BLaER1 (cell line): Measurements from ENCODE around the gene UAP1L1.
"Not testable (repeated sequence)": the region's sequence is repeated elsewhere in the genome, so short reads cannot be mapped to it uniquely, and the experiment has no call there.

Source experiments
- H3K27ac ChIP-seq: shearing (Covaris generic); formaldehyde crosslinking; 2 replicates; pipeline ENCODE4 v1.8.1; 2022
- H3K27me3 ChIP-seq: shearing (Covaris generic); formaldehyde crosslinking; 2 replicates; pipeline ENCODE4 v1.8.1; 2022
- H3K36me3 ChIP-seq: shearing (Covaris generic); formaldehyde crosslinking; 2 replicates; pipeline ENCODE4 v1.8.1; 2022
- H3K4me1 ChIP-seq: shearing (Covaris generic); formaldehyde crosslinking; 2 replicates; pipeline ENCODE4 v1.8.1; 2022
- H3K4me2 ChIP-seq: shearing (Covaris generic); formaldehyde crosslinking; 2 replicates; pipeline ENCODE4 v1.8.1; 2022
- H3K4me3 ChIP-seq: shearing (Covaris generic); formaldehyde crosslinking; 2 replicates; pipeline ENCODE4 v1.8.1; 2022
- H3K9ac ChIP-seq: shearing (Covaris generic); formaldehyde crosslinking; 2 replicates; pipeline ENCODE4 v1.8.1; 2022
- H3K9me3 ChIP-seq: shearing (Covaris generic); formaldehyde crosslinking; 2 replicates; pipeline ENCODE4 v1.8.1; 2022
- H4K20me1 ChIP-seq: shearing (Covaris generic); formaldehyde crosslinking; 2 replicates; pipeline ENCODE4 v1.8.1; 2022
- Cebpa-rat ChIP-seq: shearing (Covaris generic); IDR thresholded peaks from 2 replicates; pipeline ENCODE4 v1.8.1; 2022

The UAP1L1 gene, protein sequence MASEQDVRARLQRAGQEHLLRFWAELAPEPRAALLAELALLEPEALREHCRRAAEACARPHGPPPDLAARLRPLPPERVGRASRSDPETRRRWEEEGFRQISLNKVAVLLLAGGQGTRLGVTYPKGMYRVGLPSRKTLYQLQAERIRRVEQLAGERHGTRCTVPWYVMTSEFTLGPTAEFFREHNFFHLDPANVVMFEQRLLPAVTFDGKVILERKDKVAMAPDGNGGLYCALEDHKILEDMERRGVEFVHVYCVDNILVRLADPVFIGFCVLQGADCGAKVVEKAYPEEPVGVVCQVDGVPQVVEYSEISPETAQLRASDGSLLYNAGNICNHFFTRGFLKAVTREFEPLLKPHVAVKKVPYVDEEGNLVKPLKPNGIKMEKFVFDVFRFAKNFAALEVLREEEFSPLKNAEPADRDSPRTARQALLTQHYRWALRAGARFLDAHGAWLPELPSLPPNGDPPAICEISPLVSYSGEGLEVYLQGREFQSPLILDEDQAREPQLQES

DNA sequence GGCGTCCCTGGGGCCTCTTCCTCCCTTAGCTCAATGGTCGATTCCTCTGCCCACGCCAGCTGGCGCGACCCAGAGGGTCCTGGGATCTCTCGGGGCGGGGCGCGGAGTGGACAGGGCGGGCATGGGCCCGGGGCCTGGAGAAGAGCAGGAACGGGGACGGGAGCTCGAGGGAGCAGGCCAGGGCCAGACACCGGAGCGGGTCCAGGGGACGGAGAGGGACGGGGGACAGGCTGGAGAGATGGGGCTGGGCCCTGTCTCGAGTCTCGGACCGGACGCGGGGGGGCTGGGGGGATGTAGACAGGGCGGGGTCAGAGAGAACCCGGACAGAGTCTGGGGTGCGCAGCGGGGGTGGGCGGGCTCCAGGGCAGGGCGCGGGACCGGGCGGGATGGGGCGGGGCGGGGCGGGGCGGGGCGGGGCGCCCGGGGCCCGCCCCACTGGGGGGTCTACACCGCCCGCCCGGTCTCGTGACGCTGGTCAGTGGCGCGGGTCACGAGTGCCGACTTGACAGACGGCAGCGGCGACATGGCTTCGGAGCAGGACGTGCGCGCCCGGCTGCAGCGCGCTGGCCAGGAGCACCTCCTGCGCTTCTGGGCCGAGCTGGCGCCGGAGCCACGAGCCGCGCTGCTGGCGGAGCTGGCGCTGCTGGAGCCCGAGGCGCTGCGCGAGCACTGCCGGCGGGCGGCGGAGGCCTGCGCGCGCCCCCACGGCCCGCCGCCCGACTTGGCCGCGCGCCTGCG, at the start of gene UAP1L1:
Gene UAP1L1 (plus strand): TSS at position 508 of the 738 bp plus-strand sequence. CDS start 16 bp downstream, at position 524.
- peaks cover 34% of the 10 kb centered on the region for H3K36me3 ChIP-seq
- H3K4me2 ChIP-seq: peak within 1 kb of the TSS; percentile 97
- H3K9me3 ChIP-seq: no peaks in the 10 kb centered on the region
- H3K27ac ChIP-seq: peak within 1 kb of the TSS; percentile 64
- peaks cover 42% of the 10 kb centered on the region for H4K20me1 ChIP-seq
- no peaks in the 10 kb centered on the region for H3K27me3 ChIP-seq
- H3K4me1 ChIP-seq: peaks cover 72% of the 10 kb centered on the region
- peak within 1 kb of the TSS; percentile 79 for H3K9ac ChIP-seq
- no peak for TF ChIP-seq Cebpa-rat
- H3K4me3 ChIP-seq: peak within 1 kb of the TSS; percentile 81

GRCh38 chr9:137028263-137029057, 48.9 kb upstream of the UAP1L1 start:
- Histone ChIP-seq H3K4me2 (peak overlapping the region; percentile 94), H3K36me3 (0 out of 2 replicates have a peak, but pooled peaks cover 6% of the 10 kb centered on the region), H3K4me3 (peak overlapping the region; percentile 74), H4K20me1 (peaks cover 39% of the 10 kb centered on the region), H3K27ac (peak overlapping the region; percentile 94), H3K4me1 (peaks cover 87% of the 10 kb centered on the region), H3K27me3 (no peaks in the 10 kb centered on the region), H3K9me3 (no peaks in the 10 kb centered on the region), H3K9ac (peak overlapping the region; percentile 80)
- TF ChIP-seq Cebpa-rat: no peak

- H3K27me3 ChIP-seq: no peaks in the 10 kb centered on the region
- H4K20me1 ChIP-seq: peaks cover 30% of the 10 kb centered on the region
- H3K4me2 ChIP-seq: peak overlapping the region; percentile 94
- no peaks in the 10 kb centered on the region for H3K9me3 ChIP-seq
- H3K4me1 ChIP-seq: peaks cover 94% of the 10 kb centered on the region
- peak overlapping the region; percentile 94 for H3K27ac ChIP-seq
- peak overlapping the region; percentile 80 for H3K9ac ChIP-seq
- H3K36me3 ChIP-seq: no peaks in the 10 kb centered on the region
- no peak for TF ChIP-seq Cebpa-rat
- peak overlapping the region; percentile 74 for H3K4me3 ChIP-seq
Observed at GRCh38 chr9:137029058-137029936, 48.0 kb upstream of the UAP1L1 start.

- H3K27me3 ChIP-seq: no peaks in the 10 kb centered on the region
- no peaks in the 10 kb centered on the region for H3K36me3 ChIP-seq
- no peaks in the 10 kb centered on the region for H3K9me3 ChIP-seq
- peak overlapping the region; percentile 74 for H3K4me3 ChIP-seq
- H4K20me1 ChIP-seq: peaks cover 26% of the 10 kb centered on the region
- no peak for TF ChIP-seq Cebpa-rat
- peak overlapping the region; percentile 94 for H3K27ac ChIP-seq
- H3K4me2 ChIP-seq: peak overlapping the region; percentile 94
- peak overlapping the region; percentile 80 for H3K9ac ChIP-seq
- peaks cover 94% of the 10 kb centered on the region for H3K4me1 ChIP-seq
Observed at GRCh38 chr9:137030006-137030405, 47.3 kb upstream of the UAP1L1 start.

- H3K4me2 ChIP-seq: peak overlapping the region; percentile 94
- peak overlapping the region; percentile 74 for H3K4me3 ChIP-seq
- peak; percentile 90 for TF ChIP-seq Cebpa-rat
- no peaks in the 10 kb centered on the region for H3K36me3 ChIP-seq
- peak overlapping the region; percentile 80 for H3K9ac ChIP-seq
- peaks cover 17% of the 10 kb centered on the region for H4K20me1 ChIP-seq
- H3K9me3 ChIP-seq: no peaks in the 10 kb centered on the region
- H3K27me3 ChIP-seq: no peaks in the 10 kb centered on the region
- peak overlapping the region; percentile 94 for H3K27ac ChIP-seq
- peaks cover 94% of the 10 kb centered on the region for H3K4me1 ChIP-seq
Observed at GRCh38 chr9:137030538-137031527, 46.5 kb upstream of the UAP1L1 start.

- Histone ChIP-seq H3K9me3 (no peaks in the 10 kb centered on the region), H3K36me3 (peaks cover 6% of the 10 kb centered on the region), H4K20me1 (peaks cover 5% of the 10 kb centered on the region), H3K4me1 (peaks cover 87% of the 10 kb centered on the region), H3K4me3 (peak within 1 kb of the TSS; percentile 74), H3K27me3 (no peaks in the 10 kb centered on the region), H3K9ac (peak within 1 kb of the TSS; percentile 80), H3K27ac (peak within 1 kb of the TSS; percentile 94), H3K4me2 (peak within 1 kb of the TSS; percentile 94)
- no peak for TF ChIP-seq Cebpa-rat
Observed at GRCh38 chr9:137031904-137032640, 45.2 kb upstream of the UAP1L1 start, which contains the start of gene FUT7. Gene FUT7, minus strand, starts transcription at chr9:137032088. Its CDS starts 97 bp downstream, at chr9:137031991.

- no peaks in the 10 kb centered on the region for H4K20me1 ChIP-seq
- H3K27me3 ChIP-seq: no peaks in the 10 kb centered on the region
- H3K9ac ChIP-seq: peak overlapping the region; percentile 80
- peak overlapping the region; percentile 94 for H3K27ac ChIP-seq
- TF ChIP-seq Cebpa-rat: no peak
- H3K4me3 ChIP-seq: peak overlapping the region; percentile 74
- H3K4me1 ChIP-seq: peaks cover 79% of the 10 kb centered on the region
- peaks cover 14% of the 10 kb centered on the region for H3K36me3 ChIP-seq
- H3K9me3 ChIP-seq: no peaks in the 10 kb centered on the region
- H3K4me2 ChIP-seq: peak overlapping the region; percentile 94
Observed at GRCh38 chr9:137032858-137033257, 44.5 kb upstream of the UAP1L1 start.

GRCh38 chr9:137033481-137033880, 43.8 kb upstream of the UAP1L1 start:
- H3K9ac ChIP-seq: peak overlapping the region; percentile 80; the same call in 1 of the 2 replicates
- peaks cover 20% of the 10 kb centered on the region for H3K36me3 ChIP-seq
- H3K9me3 ChIP-seq, H4K20me1 ChIP-seq, H3K27me3 ChIP-seq: not testable (repeated sequence)
- peaks cover 78% of the 10 kb centered on the region for H3K4me1 ChIP-seq
- H3K4me2 ChIP-seq: peak overlapping the region; percentile 94
- H3K27ac ChIP-seq: peak overlapping the region; percentile 94
- peak overlapping the region; percentile 74 for H3K4me3 ChIP-seq
